Fibroblast of upper back skin (primary cell): ENCODE data around the gene PPFIBP1.
"Not testable (repeated sequence)": the region's sequence is repeated elsewhere in the genome, so short reads cannot be mapped to it uniquely, and the experiment has no call there.

ENCODE experiments used
- DNase-seq: peaks from one replicate; pipeline ENCODE4 v3.0.0-alpha.2; 2013

PPFIBP1 gene

GRCh38 chr12:27571463-27571862 is 47.5 kb downstream of the PPFIBP1 start:
- peak; percentile 91 for DNase-seq

- DNase-seq: no peak
These were observed 48.7 kb downstream of the PPFIBP1 start for GRCh38 chr12:27572486-27573255.

- DNase-seq: peak; percentile 95
These were observed 50.0 kb downstream of the PPFIBP1 start for GRCh38 chr12:27573972-27574371.

GRCh38 chr12:27575090-27575761 is 51.2 kb downstream of the PPFIBP1 start:
- no peak for DNase-seq

GRCh38 chr12:27575762-27576118 is 51.7 kb downstream of the PPFIBP1 start:
- no peak for DNase-seq

- no peak for DNase-seq
These were observed 52.8 kb downstream of the PPFIBP1 start for GRCh38 chr12:27576667-27577347.

- DNase-seq: no peak
These were observed 53.7 kb downstream of the PPFIBP1 start for GRCh38 chr12:27577688-27578087.

- no peak for DNase-seq
These were observed 54.8 kb downstream of the PPFIBP1 start for GRCh38 chr12:27578689-27579372.

GRCh38 chr12:27580561-27581330 is 56.7 kb downstream of the PPFIBP1 start:
- DNase-seq: no peak

- not testable (repeated sequence) for DNase-seq
These were observed 57.3 kb downstream of the PPFIBP1 start for GRCh38 chr12:27581331-27581671.

GRCh38 chr12:27581833-27582232 is 57.8 kb downstream of the PPFIBP1 start:
- not testable (repeated sequence) for DNase-seq

GRCh38 chr12:27582445-27582844 is 58.4 kb downstream of the PPFIBP1 start:
- DNase-seq: not testable (repeated sequence)

- DNase-seq: no peak
These were observed 59.2 kb downstream of the PPFIBP1 start for GRCh38 chr12:27583057-27583797.

- no peak for DNase-seq
These were observed 60.0 kb downstream of the PPFIBP1 start for GRCh38 chr12:27583981-27584380.

GRCh38 chr12:27585739-27586265 is 61.8 kb downstream of the PPFIBP1 start:
- no peak for DNase-seq

GRCh38 chr12:27588075-27588730 is 64.2 kb downstream of the PPFIBP1 start:
- DNase-seq: not testable (repeated sequence)

GRCh38 chr12:27588776-27589175 is 64.8 kb downstream of the PPFIBP1 start:
- DNase-seq: no peak

GRCh38 chr12:27589419-27589818 is 65.4 kb downstream of the PPFIBP1 start:
- no peak for DNase-seq

GRCh38 chr12:27591698-27592097 is 67.7 kb downstream of the PPFIBP1 start:
- DNase-seq: not testable (repeated sequence)

- DNase-seq: peak; percentile 60
These were observed 68.5 kb downstream of the PPFIBP1 start for GRCh38 chr12:27592548-27592947.

- DNase-seq: no peak
These were observed 69.3 kb downstream of the PPFIBP1 start for GRCh38 chr12:27593266-27593665.
